TTC549 (cell line): Measurements from ENCODE around the gene MAST3.

Experiments
- FAIRE-seq: peaks from 2 replicates; lab custom pipeline; 2012; peaks lifted over from hg19 to GRCh38; lab: Jason Lieb, UNC

Gene MAST3

DNA sequence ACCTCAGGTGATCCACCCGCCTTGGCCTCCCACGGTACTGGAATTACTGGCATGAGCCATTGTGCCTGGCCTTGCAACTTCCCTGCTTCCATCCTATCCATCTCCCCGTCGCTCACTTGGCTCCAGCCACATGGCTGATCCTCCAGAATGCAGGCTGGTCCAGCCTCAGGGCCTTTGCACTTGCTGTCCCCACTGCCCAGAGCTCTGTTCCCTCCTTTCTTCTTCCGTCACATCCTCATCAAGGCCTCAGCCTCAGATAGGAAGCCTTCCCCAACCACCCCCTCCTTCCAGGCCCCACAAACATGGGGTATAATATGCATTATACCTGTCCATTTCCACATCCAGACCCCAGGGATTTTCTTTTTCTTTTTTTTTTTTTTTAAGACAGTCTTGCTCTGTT is 16.2 kb downstream of the MAST3 start:
- FAIRE-seq, result no peak

DNA sequence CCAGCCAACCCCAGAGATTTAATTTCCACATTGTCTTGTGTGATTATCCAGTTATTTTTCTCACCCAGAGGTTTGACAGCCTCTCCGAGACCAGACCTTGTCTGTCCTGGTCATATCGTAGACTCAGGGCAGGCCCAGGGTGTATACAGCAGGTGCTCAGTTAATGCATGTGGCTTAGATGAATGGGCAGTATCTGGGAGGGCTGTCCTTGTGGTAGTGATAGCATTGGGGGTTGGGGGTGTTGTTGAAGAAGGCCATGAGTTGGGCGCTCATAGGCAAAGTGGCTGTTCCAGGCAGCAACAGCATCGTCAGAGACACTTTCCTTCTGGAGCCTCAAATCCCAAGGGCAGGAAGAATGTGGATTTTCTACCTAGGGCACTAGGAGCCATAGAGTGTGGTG is 16.9 kb downstream of the MAST3 start:
- FAIRE-seq, result no peak

DNA sequence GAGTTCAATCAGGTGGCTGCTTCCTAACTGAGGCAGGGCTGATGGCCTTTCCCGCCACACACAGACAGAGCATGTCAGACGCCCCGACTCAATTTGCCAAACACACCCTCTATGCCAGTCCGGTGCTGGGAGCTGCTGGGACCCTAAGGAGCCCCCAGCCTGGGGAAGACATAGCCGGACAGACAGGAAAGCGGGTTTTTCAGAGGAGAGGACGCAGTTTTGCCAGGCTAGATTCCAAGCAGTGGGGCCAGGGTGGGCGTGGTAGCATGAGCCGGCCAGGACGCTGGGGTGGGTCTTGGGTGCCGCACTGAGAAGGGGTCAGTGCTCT is 19.8 kb downstream of the MAST3 start:
- FAIRE-seq, result no peak

DNA sequence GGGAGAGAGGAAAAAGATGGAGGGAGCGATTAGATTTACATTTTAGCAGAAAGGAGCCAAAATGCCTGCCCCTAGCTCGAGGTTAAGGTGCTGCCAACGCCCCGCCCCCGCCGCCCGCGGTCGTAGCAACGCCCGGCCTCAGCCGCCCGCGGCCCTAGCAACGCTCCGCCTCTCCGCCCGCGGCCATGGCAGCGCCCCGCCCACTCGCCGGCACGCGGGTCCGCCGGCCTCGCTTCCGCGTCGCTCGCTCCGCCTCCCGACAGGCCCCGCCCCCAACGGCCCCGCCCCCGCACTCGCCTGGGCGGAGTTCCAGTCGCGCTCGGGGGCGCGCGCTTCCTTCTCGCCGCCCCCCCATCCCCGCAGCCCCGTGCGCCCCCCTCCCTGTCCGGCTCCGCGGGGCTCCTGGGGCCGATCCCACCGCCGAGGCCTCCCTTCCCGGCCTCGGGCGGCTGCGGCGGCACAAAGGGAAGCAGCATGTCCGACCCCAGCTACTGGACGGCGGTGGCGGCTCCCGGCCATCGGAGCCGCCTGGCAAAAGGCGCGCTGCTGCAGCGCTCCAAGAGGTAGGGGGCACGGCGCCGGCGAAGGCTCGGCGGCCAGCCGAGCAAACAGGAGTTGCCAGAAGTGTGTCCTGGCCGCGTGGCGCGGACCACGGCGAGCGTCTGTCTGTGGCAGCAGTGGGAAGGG is 20.3 kb downstream of the MAST3 start:
- no peak for FAIRE-seq

DNA sequence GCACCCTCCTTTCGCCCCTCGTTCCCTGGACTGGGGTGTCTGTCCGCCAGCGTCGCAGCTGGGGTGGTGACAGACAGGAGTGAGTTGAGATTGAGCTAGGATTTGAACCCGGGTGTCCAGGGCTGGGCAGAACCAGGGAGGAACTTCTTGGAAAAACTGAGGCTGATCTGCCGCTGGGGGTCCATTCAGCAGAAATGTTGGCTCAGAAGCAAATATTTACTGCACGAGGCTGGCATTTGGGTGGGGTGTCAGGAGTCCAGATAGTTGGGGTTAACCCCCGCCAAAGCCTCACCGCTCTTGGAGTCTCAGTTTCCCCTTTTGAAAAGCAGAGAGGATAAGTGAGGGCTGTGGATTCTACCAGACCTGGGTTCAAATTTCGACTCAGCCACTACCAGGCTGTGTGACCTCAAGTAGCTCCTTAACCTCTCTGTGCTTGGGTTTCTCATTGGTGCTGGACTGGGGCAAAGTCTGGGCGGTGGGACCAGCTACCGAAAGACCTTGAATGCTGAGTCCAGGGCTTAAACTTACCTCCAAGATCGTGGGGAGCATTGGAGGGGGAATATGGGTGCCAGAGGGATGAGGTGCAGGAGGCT is 20.9 kb downstream of the MAST3 start:
- no peak for FAIRE-seq

DNA sequence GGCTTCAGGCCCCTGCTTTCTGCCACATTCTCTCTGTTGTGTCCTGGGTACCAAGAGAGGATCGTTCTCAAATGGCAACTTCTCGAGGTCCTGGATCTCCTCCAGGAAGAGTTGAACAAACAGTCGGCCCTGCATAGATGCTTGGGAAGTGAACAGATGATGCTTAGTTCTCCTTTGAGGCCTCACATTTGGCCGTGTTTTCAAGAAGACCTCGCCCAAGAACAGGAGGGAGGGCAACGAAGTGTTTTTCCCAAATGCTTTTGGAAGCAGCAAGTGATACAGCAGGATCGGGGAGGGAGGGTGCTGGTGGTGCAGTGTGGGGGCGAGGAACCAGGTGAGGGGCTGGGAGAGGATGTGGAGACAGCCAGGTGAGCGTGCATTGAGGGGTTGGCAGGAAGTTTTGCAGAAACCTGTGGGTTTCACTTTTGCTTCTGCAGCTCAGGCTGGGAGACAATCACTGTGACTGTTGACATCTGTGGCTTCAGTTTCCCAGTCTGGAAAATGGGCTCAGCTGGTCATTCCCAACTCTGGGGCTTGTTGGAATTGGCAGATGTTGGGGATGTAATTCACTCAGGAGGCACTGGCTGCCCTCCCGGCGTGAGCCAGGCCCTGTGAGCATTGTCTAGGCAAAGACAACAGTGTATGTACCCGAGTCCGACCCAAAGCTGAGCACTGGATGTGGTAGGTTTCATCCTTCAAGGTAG is 21.6 kb downstream of the MAST3 start:
- no peak for FAIRE-seq

DNA sequence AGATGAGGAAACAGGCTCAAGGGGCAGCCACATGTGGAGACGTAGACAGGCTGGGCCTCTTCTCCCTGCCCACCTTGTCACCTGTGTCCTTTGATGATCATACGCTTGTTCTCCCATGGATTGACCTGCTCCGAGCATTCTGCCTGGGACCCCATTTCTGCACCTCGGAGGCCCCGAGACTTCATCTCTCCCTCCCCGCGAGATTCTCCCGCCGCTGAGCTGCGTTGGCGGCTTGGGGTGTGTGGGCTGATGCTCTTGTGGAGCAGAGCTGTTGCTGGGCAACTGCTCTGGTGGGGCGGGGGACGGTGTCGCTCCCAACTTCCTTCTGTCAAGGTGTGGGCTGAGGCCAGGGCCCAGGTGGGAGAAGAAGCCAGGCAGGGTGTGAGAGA is 22.1 kb downstream of the MAST3 start:
- no peak for FAIRE-seq

DNA sequence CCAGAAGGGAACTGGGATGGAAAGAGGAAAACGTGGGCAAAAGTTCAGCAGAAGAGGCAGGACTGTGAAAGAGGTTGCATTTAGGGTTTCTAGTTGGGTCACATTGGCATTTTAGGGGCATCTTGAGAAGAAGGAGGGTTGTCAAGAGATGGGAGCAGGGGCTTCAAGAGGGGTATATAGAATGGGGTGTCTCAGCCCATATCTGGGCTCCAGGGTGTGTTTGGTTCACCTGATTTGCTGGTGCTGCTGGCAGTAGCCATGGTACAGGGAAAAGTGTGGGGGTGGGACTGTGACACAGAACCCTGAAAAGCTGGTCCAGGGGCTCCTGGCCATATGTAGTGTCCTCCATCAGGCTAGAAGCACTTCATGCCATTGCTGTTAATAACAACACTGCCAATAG is 22.5 kb downstream of the MAST3 start:
- no peak for FAIRE-seq

DNA sequence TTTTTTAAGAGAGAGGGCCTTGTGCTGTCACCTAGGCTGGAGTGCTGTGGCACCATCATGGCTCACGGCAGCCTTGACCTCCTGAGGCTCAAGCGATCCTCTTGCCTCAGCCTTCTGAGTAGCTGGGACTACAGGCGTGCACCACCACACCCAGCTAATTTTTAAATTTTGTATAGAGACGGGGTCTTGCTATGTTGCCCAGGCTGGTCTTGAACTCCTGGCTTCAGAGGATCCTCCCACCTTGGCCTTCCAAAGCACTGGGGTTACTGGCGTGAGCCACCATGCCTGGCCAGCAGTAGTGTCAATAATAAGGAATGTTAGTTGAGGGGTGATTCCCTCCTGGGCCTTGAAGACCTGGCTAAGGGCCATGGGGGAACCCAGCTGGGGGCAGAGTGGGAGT is 23.6 kb downstream of the MAST3 start:
- FAIRE-seq, result no peak

DNA sequence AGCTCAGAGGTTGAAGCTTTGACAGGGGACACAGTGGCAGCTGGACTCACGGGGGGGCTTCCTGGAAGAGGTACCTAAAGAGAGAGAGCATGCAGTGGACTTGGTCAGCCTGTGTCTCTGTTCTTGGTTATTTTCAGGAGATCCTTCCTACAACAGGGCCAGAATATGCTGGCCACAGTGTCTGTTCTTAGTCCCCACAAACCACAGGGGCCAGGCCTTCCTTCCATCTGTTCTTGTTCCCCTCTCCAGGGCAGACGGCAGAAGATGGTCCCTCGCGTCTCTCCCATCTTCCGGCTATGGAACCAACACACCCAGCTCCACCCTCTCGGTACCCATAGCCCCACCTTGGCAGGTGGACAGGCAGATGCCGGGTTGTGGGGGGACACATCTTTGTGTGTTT is 24.8 kb downstream of the MAST3 start:
- no peak for FAIRE-seq

DNA sequence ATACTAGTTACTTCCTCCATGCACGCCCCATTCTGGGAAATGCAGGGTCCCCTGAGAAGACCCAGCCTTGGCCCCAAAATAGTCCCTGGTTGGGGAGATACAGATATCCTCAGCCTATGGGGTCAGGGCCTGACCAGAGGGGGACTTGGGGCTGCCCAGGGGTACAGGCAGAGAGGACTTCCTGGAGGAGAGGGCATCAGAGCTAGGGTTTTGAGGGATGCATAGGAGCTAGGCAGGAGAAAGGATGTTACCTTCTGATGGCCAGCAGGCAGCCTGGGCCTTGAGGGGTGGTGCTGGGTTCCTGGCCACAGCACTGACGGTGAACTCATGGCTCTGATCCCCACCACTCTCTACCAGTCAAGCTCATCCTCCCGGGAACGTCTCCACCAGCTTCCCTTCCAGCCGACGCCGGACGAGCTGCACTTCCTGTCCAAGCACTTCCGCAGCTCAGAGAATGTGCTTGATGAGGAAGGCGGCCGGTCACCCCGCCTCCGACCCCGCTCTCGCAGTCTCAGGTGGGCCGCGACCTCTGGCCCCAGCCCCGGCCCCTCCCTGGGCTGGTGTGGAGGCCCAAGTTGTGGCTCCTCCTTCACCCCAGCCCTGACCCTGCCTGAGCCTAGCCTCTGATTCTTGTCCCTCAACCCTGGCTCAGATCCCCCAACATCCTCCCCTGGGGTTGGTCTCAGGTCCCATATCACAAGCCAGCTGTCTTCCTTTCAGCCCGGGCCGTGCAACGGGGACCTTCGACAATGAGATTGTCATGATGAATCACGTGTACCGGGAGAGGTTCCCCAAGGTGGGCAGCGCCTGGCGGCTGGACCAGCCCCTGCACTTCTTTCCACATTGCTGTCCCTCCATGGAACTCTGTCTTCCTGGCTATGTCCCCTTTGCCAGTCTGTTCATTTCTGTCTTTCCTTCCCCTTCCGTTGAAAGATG is 25.6 kb downstream of the MAST3 start:
- no peak for FAIRE-seq

DNA sequence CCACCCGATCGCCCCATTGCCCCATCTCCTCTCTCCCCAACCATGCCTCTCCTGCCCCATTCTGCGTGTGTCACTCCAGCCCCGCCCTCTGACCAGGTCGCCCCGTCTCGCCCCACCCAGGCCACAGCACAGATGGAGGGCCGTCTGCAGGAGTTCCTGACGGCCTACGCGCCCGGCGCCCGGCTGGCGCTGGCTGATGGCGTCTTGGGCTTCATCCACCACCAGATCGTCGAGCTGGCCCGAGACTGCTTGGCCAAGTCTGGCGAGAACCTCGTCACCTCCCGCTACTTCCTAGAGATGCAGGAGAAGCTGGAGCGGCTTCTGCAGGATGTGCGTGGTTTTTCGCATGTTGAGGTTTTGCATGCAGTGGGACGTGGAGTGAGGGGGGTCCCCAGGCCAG is 26.2 kb downstream of the MAST3 start:
- FAIRE-seq, result no peak

DNA sequence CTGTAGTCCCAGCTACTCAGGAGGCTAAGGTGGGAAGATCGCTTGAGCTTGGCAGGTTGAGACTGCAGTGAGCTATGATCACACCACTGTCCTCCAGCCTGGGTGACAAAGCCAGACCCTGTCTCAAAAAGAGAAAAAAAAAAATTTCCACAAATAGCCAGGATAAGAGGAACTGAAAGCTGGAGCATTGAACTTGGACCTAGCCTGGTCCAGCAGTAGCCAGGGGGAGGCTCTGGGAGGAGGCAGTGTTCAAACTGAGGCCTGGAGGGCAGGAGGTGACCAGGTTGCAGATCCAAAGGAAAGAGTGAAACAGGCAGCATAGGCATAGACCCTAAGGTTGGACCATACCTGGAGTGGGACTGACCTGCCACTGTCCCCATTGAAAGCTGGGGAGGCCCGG is 28.5 kb downstream of the MAST3 start:
- no peak for FAIRE-seq

DNA sequence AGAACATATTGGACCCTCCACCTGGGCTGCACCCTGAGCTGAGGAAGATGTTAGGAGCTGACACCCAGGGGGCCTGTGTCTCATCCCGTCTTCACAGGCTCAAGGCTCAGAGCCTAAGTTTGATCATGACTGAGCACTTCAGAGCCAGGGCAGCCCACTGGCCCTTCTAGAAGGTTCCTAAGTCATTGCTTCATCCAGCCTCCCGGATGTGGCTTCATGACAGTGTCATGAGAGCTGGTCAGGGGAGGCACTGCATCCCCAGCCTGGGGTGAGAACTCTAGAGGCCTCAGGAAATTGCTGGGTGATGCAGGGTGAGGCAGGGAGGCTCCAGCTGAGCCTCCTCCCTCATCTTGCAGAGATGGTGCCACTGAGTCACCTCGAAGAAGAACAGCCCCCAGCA is 30.5 kb downstream of the MAST3 start:
- FAIRE-seq, result no peak

DNA sequence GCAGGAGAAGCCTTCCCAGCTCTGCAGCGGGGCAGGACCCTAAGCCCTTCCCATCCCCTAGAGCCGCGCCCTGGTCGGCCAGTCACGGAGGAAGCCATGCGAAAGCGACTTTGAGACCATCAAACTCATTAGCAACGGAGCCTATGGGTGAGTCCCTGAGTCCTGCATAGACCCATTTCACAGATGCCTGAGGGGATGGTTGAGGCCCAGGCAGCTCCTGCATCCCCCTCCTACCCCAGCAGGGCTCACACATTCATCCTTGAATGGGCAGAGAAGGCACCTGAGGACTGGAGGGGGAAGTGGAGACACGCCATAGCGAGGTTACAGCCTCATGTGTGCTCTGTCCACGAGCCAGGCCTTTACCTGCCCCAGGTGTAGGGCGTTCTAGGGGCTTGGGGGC is 31.2 kb downstream of the MAST3 start:
- FAIRE-seq, result no peak

DNA sequence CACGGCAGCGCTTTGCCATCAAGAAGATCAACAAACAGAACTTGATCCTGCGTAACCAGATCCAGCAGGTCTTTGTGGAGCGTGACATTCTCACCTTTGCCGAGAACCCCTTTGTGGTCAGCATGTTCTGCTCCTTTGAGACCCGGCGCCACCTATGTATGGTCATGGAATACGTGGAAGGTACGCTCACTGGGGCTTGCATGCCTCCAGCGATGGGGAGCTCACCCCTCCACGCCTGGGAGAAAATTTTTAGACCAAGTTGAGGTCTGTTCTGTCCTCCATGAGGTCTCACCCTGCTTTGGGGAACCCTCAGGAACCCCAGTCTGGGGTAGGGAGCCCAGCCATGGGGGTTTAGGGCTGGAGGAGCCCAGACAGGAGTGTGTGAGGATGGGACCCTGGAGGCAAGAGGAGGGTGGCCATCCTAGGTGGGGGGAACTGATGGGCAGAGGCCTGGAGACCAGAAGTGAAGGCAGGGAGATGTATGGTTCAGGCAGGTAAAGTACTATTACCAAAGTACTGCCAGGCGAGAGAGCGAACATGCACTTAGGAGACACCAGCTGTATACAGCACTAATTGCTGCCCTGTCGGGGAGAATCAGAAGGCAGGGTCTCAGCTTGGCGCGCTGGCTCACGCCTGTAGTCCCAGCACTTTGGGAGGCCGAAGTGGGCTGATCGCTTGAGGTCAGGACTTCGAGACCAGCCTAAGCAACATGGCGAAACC is 33.1 kb downstream of the MAST3 start:
- no peak for FAIRE-seq

DNA sequence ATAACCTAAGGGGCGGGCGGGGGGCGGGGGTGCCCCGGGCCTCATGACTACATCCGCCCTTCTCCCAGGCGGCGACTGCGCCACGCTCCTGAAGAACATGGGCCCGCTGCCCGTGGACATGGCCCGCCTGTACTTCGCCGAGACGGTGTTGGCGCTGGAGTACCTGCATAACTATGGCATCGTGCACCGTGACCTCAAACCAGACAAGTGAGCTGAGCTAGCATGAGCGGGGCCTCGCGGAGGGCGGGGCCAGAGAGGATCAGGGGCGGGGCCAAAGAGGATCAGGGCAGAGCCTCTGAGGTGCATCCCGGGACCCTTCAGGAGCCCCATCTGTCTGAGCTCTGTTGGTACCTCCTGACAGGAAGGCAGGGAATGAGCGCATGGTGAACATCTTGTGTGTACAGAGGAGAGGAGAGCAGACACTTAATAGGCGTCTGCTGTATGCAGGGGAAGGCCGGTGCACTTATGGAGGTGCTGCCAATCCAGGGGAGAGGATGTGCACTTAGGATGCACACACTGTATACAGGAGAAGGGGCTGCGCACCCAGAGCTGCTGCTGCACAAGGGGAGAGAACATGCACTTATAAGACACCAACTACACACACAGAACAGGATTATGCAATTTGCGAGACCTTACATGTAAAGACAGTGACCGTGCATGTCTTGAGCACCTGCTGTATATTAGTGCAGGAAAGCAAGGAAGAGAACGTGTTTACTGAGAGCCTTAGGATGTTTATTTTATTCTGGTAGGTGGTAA is 34.4 kb downstream of the MAST3 start:
- no peak for FAIRE-seq

DNA sequence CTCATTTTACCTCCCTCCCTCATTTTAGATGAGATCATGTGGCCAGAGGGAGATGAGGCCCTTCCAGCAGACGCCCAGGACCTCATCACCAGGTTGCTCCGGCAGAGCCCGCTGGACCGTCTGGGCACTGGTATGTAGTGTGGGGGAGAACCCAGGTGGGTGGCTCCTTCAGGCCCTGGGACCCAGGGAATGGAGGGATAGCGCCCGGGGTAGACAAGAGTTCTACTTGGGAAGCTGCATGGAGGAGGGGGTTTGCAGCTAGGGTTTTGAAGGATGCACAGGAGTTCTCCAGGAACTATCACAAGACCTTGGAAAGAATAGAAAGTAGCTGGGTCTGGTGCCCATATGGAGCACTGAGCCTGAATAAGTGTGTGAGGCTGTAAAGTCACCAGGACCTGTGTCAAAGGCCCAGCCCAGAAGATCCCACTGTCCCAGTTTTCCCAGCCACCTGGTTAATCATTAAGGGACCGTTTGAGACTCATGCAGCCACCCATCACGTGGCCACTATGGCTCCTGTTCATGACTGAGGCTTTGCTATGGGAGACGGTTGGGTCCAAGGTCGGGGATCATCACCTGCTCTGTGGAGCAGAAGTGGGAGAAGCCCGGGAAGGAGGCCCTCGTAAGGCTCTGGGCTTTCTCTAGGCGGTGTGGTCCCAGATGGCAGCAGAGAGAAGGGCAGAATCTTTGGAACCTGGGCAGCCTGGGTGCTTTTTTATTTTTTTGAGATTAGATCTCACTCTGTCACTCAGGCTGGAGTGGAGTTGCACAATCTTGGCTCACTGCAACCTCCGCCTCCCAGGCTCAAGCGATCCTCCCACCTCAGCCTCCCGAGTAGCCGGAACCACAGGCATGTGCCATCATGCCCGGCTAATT is 38.4 kb downstream of the MAST3 start:
- no peak for FAIRE-seq

DNA sequence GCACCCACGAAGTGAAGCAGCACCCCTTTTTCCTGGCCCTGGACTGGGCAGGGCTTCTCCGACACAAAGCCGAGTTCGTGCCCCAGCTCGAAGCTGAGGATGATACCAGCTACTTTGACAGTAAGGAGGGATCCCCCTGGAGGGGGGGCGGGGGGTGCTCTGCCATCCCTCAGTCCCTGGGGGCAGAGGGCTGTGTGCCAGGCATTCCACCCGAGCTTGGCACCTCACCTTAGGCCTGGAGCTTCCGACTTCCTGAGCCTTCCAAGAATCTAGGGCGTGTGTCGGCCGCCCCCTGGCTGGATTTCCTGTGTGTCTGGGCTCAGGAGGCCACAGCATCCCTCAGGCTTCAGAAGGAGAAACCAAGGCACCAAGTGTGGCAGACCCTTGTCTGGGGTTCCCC is 39.7 kb downstream of the MAST3 start:
- FAIRE-seq, result no peak

DNA sequence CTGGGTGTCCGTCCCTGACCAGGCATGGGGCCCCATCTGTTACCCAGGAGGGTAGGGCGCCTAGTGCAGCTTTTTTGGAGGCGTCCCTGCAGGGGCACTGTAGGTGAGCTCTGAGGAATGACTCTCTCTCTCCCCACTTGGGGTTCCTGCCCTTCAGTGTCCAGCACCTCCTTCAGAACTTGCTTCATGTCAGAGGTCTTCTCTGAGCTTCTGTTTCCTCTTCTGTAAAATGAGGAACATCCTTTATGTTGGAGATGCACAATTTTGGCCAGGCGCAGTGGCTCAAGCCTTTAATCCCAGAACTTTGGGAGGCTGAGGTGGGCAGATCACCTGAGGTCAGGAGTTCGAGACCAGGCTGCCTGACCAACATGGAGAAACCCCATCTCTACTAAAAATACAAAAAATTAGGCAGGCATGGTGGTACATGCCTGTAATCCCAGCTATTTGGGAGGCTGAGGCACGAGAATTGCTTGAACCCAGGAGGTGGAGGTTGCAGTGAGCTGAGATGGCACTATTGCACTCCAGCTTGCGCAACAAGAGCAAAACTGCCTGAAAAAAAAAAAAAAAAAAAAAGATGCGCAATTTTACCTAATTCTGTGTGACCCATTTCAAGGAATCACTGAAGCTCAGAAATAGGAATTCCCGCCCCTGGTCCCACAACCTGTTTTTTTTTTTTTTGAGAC is 40.2 kb downstream of the MAST3 start:
- no peak for FAIRE-seq
